Epidermal melanocyte (primary cell): Measurements from ENCODE around the gene CCT5.

ENCODE experiments used
- DNase-seq: peaks from one replicate; pipeline ENCODE4 v3.0.0; 2011; ENCODE audit warnings: low spot score; ENCODE audit not compliant: insufficient read length

Gene CCT5

GRCh38 chr5:10249948-10250805, at the start of gene CCT5:
TSS of gene CCT5 (plus strand) at chr5:10250280. CDS start at chr5:10250341, 61 bp downstream.
- DNase-seq, result peak; percentile 92

- no peak for DNase-seq
Measured at GRCh38 chr5:10201223-10201868, 48.7 kb upstream of the CCT5 start.

- DNase-seq, result no peak
Measured at GRCh38 chr5:10202089-10202910, 47.8 kb upstream of the CCT5 start.

DNA sequence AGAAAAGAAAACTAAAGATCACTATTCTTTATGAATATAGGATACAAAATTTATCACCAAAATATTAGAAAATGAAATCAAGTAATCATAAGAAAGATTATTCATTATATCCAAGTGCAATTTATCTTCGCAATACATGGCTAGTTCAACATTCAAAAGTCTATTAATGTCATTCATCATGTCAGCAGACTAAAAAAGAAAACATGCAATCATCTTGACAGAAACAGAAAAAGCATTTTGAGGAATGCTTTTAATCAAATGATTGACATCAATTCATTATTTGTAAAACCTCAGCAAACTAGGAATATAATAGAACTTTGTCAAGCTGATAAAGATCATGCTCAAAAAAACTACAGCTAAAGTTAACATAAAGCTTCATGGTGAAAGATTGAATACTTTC, 41.1 kb upstream of the CCT5 start:
- DNase-seq, result no peak

DNA sequence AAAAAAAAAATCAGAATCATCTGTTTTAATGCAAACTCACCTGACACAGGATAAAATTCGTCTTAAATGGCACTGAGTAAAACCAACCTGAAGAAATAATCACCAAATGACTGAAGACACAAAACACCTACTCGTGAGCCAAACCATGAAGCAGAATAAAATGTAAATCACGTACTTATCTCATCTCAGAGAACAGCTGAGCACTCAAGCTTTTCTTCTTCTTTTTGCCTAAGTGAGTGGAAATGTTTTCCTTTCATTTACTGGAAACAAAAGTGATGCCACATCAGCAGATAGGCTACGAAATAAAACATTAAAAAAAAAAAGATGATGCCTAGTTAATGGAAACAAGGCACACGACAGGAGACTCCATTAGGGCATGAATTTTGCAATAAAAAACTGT, 36.8 kb upstream of the CCT5 start:
- DNase-seq, result no peak

GRCh38 chr5:10214041-10214440, 36.0 kb upstream of the CCT5 start:
- no peak for DNase-seq

DNA sequence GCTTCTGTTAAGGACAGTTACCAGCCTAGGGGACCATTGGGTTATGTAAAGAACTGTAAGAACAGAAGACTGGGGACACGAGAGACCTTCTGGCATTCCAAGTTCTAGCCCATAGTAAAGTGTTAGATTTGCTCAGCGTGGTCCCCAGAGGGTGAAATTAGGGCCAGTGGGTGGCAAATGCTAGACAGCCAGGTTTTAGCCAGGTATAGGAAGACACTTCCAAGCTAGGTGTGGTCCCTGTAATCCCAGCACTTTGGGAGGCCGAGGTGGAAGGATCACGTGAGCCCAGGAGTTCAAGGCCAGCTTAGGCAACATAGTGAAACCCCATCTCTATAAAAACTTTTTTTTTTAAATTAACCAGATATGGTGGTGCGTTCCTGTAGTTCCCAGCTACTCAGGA, 34.7 kb upstream of the CCT5 start:
- DNase-seq, result no peak

DNA sequence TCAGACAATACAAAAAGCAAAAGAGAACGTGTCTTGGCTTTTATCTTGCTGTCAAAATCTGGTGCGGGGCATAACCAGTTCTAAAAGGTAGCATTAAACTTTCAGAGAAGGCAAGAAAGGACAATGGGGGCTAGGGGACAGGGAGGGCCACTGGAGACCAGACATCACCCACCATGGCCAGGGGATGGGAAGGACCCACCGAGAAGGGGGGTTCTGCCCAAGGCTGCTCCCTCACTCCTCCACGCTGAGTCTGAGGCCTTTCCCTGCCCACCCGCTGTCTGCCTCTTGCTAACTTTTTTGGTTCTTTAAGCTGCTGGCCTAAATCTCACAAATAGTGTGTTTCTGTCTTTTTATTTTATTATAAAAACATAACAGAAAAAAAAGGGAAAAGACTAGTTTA, 34.0 kb upstream of the CCT5 start:
- no peak for DNase-seq

DNA sequence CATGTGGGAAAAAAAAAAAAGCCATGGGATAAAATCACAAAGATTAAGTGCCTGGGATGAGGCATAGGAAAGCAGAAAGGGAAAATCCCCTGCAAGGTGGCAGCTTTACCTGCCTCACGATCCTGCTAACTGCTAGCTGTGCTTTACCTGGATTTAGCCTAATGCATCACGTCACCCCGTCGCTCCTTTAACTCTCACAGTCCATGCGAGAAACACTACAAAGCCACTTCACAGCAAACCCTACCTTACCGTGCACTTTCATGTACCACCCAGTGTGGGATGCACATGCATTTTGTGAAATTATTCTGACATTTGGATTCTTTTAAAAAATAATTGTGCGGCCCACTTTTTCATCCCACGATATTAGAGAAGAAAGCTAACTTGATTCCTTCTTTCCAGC, 31.4 kb upstream of the CCT5 start:
- DNase-seq, result no peak

DNA sequence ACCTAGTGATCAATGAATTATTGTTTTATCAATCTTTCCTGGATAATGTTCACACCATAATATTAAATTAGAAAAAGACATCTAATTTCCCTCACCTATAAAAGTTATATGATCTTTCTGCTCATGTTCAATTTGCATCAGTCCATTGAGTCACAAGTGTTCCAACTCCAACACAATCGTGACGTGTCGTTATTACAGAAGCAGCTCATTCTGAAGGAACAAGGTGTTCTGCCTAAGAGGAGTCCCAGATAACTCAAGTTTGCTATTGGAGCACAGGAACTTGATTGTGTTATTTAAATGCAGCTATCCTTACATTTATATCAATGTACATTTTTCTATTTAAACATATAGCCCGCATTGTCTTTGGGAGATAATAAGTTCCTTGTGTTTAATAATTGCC, 31.0 kb upstream of the CCT5 start:
- no peak for DNase-seq

GRCh38 chr5:10220248-10220647, 29.8 kb upstream of the CCT5 start:
- no peak for DNase-seq

- no peak for DNase-seq
Measured at GRCh38 chr5:10222326-10222725, 27.8 kb upstream of the CCT5 start.

GRCh38 chr5:10227379-10227778, 22.7 kb upstream of the CCT5 start:
- DNase-seq, result no peak

DNA sequence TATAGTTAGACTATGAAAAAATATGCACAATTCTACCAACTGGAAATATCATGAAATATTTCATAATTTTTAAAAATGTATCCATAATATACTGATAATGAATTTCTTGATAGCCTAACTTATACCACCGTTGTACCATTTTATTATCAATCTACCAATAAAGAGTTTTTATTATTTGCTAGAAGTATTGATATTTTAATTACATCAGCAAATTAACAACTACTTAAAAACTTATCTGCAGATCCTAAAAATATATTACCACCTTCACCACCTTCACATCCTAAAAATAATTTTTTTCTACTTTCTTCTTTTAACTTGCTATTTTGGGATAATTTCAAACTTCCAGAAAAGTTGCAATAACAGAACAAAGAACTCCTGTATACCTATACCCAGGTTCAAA, 21.8 kb upstream of the CCT5 start:
- DNase-seq, result no peak

- DNase-seq, result no peak
Measured at GRCh38 chr5:10229306-10230048, 20.6 kb upstream of the CCT5 start.

DNA sequence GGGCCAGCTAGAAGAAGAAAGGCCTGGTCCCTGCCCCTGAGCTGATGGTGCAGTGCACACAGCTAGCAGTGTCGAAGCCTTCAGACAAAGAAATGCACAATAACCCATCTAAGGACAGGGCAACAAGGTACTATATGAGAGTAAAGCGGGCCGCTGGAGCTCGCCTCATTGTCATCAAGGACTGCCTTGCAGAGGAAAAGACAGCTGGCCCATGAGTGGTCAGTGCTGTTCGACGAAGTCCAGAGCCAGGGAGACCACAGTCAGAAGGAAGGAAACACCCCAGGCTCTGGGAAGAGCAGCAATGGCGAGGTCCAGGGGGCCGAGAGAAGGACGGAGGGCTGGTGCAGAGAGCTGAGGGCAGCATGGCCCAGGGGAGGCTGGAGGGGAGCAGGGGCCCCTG, 17.7 kb upstream of the CCT5 start:
- no peak for DNase-seq

DNA sequence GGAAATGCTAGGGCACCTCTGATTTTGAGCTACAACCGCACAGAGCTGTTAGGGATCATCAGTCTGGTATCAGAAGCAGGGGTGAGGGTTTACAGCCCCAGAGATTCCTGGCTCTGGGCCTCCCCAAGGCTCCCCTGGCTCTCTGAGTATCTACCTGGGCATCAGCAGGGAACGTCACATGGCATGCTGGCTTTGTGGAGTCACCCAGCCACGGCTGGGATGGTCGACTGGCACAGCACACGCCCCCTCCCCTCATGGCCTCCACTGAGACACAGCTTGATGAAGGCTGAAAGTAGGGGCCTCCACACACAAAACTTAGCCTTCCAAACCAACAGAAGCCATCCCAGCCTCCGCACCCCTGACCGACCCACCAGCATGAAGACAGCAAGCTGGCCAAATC, 17.1 kb upstream of the CCT5 start:
- no peak for DNase-seq

DNA sequence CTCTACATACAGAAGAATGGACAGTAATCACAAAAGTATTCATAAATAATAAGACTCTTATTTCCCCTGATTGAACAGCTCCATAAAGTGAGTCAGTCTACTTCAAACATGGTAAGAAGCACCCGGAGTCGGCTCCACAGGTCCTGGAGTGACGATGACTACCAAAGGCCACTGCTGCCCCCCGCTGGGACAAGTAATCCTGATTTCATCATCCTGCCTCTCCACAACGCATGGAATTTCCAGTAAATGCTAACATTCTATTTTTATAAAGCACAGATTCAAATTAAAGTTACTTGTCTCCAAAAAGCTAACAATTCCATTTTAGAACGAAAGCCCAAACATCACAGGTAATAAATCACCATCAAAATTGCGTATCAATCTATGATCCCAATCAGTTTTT, 16.6 kb upstream of the CCT5 start:
- DNase-seq, result no peak

DNA sequence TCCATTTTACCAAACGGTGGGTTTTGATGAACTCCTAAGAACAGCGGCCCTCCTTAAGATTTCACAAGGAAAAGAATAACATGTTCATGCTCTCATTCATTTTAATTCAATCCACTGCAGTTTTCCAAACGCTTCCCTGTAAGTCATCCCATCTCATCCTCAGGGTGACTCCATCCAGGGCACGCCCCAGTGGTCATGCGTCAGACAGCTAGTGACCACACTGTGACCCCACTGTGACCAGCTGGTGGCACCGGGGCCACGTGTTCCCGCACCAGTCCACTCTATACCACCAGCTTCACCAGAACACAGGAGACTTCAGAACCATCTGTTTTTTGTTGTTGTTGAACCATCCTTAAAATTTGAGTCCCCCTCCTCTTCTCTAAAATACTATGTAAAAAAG, 14.7 kb upstream of the CCT5 start:
- no peak for DNase-seq

DNA sequence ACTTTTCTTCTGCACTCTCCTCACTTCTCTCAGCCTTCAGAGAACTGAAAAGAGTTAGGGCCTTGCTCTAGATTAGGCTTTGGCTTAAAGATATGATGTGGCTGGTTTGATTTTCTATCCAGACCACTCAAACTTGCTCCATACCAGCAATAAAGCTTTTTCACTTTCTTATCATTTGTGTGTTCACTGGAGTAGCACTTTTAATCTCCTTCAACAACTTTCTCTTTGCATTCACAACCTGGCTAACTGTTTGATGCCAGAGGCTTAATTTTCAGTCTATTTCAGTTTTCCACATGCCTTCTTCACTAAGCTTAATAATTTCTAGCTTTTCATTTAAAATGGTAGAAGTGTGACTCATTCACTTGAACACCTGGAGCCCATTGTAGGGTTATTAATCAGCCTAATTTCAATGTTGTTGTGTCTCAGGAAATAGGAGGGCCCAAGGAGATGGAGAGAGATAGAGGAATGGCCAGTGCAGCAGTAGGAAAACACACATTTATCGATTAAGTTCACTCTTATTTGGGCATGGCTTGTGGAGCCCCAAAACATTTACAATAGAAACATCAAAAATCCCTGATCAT, 6.3 kb upstream of the CCT5 start:
- no peak for DNase-seq

- no peak for DNase-seq
Measured at GRCh38 chr5:10244342-10244944, 5.6 kb upstream of the CCT5 start.
